GM21825 (cell line): Measurements from ENCODE around the gene IRAG1.
"Not testable (repeated sequence)": the region's sequence is repeated elsewhere in the genome, so short reads cannot be mapped to it uniquely, and the experiment has no call there.

Experiments used
- ATAC-seq: cut with Tn5 transposase; IDR thresholded peaks from one replicate; pipeline ENCODE4 v1.9.1; 2021; ENCODE audit warnings: mild to moderate bottlenecking, moderate library complexity; ENCODE audit not compliant: unreplicated experiment

Gene IRAG1

DNA sequence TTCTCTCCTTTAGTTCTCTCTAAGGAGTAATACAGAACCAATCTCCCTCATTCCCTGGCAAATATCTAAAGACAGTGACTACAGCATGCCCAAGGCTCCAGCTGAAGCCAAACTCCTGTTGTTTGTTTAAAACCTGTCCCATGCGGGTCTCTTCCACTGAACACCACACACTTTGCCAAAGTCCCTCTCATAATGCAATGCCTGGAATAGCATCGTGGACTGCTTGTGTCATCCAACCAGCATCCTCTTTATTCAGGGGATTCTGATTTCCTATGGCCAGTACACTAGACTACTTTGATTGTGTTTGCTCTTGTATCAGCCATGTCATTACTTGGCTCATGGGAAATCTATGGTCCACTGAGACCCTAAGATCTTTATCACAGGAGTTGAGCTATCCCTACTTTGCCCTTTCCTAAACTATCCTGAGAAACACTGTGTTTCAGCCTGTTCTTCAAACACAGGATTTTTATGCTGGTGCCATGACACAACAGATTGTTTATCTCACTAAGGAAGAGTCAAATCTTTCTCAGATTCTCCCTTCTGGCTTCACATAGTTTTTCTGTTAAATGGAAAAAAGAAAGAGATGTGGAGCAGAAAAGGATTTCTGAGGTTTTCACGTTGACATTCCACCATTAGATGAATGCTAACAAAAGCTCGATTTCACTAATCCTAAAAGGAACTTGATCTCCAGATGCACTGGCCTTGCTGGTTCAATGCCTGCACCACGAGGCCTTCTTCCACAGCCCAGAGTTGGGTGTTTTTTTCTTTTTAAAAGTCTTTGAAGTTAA lies 15.9 kb upstream of the IRAG1 start:
- ATAC-seq, result no peak

DNA sequence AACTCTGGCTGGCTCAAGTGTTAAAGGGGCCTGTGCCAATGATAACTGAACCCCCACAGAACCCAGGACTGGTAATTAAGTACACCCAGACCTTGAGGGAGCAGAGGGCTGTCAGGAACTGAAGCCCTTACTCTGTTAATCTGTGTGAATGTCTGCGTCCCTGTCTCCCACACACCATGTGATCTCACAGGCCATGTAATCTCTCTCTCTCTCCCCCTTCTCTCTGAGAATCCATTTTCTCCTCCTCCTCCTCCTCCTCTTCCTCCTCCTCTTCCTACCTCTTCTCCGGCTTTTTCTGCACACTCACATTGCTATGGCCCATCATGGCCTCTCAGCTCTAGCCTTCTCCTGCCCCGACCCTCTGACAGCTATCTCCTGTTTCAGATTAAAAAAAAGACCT lies 14.6 kb upstream of the IRAG1 start:
- ATAC-seq, result no peak

DNA sequence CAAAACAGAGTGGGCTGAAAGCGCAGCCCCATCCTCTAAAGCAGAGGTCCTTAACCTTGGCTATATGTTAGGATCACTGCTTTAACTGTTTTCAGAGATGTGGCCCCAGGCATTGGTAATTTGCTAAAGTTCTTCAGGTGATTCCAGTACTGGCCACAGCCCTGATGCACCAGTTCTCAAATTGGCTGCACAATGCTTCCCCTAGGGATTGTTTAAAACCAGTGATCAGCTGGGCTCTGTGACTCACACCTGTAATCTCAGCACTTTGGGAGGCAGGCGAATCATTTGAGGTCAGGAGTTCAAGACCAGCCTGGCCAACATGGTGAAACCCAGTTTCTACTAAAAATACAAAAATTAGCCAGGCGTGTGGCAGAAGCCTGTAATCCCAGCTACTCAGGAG lies 8.4 kb upstream of the IRAG1 start:
- no peak for ATAC-seq

DNA sequence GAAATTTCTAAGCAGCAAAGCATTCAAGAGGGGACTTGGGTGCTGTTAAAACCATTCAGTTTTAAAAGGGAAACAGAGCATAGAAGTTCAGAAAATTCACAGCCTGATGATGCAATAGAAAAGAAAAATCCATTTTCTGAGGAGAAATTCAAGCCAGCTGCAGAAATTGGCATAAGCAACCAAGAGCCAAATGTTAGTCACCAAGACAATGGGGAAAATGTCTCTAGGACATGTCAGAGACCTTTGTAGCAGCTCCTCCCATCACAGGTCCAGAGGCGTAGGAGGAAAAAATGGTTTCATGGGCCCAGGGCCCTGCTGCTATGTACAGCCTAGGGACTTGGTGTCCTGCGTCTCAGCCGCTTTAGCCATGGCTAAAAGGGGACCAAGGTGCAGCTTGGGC lies 5.5 kb upstream of the IRAG1 start:
- ATAC-seq, result no peak

DNA sequence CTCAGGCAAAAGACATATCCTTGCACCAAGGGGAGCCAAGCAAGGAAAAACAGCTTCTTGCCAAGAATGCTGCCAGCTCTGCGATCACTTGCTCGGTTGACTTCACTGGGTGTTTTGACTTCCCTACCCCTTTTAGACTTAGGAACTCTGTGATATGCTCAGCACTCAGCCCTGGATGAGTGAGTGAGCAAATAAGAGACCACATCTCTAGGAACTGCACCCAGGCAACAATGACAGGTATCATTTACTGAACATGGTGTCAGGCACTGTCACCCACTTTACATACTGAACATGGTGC lies 3.7 kb upstream of the IRAG1 start:
- ATAC-seq, result no peak

DNA sequence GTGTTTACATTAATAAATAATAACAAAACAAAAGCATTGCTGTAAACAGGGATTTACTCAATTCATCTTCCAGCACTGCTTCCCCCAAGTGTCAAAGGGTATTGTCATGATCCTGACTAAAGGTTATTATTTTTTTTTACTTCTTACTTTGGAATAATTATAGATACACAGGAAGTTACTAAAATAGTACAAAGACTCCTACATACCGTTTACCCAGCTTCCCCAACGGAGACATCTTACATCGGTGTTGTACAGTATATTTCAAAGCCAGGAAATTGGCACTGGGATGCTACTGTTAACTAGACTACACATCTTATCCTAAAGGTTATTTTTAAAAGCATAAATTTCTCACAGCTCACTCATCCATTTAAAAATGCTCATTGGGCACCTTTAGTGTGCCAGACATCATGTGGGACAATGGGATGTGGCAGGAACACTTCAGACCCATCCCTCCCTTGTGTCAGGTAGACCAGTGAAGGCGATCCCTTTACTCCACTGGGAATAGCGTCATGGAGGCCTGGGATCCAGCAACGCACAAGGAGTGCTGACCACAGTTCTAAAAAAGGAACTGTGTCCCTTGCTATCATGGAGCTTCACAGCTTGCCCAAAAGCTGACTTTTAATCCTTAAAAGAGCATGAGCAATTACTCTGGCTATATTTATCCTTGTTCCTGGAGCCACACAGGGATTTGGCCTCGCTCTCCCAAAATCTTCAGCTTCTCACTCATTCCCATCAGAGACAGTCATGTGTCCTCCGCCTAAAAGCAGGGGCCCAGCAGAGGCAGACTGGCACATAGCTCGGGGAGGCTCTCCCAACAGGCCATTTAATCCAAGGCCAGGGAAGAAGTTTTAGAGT lies 3.1 kb upstream of the IRAG1 start:
- ATAC-seq, result no peak

DNA sequence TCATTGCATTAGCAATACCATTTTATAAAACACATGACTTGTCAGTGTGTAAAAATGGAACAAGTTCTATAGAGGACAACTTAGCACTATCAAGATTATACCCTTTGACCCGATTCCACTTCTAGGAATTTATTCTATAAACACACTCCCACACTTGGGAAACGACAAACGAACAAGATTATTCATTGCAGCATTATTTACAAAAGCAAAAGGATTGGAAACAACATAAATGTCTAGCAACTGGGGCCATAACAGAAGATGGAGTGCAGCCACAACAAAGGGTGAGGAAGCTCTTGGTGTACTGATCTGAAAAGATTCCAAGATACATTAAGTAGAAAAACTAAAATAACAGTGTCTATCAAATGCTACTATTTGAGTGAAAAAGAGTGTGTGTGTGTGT lies 2.3 kb upstream of the IRAG1 start:
- no peak for ATAC-seq

DNA sequence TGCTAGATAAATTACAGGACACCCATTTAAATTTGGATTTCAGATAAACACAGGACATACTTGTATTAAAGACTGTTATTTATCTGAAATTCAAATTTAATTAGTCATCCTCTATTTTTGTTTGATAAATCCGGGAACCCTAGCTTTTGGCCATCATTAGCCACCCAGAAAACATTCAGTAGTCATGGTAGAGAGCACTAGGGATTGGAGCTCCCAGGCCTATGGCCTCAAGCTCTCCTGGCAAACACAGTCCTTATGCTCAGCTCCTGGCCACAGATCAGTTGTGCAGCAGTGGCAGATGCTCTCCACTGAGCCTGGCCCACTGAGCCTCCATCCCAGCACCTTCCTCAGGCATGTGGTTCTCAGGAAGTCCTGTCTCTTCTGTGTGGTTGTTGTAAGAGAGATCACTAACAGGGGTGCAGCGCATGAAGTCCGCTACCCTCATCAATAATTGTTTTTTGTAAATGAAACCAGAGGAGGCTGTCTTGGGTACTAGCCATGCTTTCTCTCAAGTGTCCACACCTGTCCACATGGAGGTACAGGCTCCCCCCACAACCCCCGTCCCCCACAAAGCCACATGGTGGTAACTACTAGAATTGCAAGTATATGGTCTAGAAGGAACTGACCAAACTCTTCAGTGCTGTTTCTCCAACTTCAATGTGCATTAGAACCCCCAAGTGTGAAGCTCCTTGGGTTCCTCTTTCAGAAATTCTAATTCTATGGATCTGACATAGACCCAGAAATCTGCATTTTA lies 1.1 kb upstream of the IRAG1 start:
- no peak for ATAC-seq

DNA sequence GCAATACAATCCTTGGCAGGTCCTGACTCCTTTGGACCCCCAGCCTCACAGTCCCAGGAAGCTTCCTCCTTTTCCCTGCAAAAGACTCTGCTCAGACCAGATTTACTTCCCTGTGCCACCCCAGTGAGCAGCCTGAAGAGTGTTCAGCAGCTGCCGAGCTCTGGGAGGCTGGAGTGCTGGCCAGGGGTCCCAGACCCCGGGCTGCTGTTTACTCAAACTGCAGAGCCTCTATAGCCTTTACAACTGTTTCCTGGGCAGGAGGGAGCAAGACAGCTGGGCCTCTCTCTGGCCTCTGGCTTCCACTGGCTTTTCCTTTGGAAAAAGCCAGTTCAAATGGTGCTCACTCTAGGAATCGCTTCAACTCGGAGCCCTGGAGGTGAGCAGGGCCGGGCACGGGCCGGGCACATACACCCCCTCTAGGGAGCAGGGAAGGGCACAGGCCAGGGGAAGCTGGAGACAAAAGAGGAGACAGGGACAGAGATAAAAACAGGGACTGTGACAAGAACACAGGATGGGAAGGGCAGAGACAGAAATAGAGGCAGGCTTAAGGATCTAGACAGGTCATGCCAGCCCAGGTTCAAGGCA lies 932 bp downstream of the IRAG1 start:
- ATAC-seq, result no peak

DNA sequence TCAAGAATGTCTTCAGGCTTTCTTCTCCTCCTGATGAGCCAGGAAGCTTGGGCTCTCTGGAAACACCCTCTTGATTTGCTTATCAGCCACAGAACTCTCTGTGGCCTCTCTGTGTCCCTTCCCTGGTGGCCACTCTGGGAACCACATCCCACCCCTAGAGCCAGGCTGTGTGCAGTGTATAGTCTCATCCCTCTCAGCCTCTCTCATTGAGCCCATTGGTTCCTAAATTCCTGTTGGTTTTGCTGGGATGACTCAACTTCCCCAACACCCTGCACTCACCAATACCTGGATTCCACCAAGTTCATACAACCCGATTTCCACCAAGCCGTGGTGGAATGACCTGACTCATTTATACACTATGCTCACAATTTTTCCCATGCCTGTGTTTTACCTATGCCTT lies 5.2 kb downstream of the IRAG1 start:
- no peak for ATAC-seq

DNA sequence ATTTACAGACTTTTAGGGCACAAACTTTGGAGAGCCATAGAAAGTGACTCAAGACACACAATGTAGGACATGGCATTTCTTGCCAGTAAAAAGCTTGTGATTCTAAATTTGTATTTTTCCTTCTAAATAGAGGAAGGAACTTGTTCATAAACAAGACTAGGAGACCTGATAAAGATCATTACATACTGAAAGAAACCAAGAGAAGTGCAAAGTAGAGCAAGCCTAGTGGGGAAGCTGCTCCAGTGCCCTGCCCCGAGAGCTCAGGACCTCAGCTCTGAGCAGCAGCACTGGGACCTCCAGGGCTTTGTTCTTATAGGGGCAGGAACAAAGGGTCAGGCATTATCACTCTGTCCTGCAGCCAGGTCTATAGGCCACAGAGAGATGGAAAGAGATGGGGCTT lies 7.2 kb downstream of the IRAG1 start:
- ATAC-seq, result no peak

DNA sequence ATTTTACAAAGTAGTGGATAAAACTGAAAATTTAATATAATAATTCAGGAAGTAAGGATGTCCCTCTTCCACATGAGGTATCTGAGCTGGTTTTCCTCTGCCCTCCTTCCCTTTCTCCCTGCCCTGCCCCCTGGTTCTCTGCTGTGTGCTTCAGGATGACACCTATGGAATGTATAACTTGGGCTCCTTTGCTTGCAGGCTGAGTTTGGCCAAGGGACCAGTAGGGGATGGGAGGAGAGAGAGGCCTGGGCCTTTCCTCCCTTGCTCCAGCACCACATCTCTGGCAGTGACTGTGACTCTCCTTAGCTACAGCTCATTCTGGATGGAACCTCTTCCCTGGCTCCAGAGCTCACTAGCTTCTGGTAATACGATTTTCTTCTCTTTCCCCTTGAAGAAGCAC lies 10.1 kb downstream of the IRAG1 start:
- no peak for ATAC-seq

DNA sequence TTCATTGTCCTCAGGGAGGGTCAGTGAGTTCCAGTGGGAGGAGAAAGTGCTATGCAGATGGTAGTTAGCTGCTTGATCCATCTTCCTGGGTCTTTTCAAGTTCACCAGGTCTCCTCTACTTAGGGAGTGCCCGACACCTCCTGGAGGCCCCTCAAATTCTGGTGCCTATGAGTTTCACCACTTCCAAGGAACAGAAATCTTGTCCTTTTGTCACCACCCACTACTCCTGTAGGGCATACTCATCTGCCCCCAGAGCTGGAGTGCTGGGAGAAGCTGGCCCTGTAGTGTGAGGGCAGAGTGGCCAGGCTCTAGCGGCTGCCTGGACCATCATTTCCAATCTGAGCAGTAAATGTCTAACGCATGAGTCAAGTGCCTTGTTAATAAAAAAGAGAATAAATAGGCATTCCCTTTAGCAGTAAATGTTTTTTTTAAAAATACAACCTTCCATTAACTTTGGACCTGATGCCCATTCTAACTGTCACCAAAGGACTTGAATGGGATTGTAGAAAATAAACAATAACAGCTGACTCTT lies 12.5 kb downstream of the IRAG1 start:
- ATAC-seq, result no peak

DNA sequence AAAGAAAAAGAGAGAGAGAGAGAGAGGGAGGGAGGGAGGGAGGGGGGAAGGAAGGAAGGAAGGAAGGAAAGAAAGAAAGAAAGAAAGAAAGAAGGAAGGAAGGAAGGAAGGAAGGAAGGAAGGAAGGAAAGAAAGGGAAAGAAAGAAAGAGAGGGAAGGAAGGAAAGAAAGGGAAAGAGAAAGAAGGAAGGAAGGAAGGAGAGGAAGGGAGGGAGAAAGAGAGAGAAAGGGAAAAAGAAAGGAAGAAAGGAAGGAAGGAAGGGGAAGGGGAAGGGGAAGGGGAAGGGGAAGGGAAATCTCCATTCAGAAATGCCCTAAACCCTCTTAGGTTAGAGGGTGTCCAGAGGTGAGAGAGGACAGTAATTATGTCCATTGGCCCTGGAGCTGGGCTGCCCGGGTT lies 13.3 kb downstream of the IRAG1 start:
- ATAC-seq, result not testable (repeated sequence)

DNA sequence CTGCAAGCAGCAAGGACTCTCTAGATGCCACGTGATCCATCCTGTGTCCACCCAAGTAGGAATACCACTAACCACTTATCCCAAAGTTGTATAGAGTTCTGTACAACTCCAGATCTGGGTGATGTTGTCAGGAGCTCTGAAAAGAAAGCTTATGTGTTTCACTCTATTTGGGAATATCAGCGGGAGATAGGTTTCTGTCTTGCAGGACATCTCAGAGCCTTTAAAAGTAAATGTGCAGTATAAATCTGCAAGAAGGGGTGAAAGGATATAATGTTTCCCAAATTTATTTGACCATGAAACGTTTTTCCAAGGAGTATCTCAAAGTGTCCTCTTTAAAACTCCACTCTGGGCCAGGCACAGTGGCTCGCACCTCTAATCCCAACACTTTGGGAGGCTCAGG lies 13.9 kb downstream of the IRAG1 start:
- no peak for ATAC-seq

DNA sequence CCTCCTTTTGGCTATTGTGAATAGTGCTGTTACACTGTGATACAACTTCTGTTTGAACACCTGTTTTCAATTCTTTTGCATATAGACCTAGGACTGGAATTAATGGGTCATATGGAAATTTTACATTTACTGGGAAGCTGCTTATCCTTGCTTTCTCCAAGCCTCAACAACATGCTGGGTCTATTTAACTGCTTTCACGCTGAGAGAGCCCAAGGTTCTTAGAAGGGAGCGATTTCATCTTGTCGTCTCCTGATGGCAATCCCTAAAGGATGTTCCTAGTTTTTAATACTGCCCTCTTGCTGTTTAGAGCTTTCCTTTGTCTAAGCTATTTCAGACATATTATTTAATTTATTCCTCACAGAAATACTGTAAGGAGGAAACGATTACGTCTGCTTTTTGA lies 15.5 kb downstream of the IRAG1 start:
- ATAC-seq, result no peak

DNA sequence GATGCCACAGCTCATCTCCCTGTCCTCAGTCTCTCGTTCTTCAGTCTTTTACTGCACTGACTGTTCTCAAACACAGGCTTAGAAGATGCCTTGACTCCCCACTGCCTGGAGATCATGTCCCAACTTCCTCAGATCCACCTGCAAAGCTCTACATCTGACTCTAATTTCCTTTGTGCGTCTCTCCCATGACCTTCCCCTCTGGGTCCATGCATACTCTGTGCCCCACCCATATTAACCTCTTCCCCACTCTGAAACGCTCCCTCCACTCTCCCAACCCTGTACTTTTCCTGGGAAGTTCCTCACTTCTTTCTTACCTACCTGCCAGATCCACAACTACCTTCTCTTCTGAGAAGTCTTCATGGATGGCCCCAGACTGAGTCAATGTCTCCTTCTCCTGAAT lies 16.6 kb downstream of the IRAG1 start:
- no peak for ATAC-seq

DNA sequence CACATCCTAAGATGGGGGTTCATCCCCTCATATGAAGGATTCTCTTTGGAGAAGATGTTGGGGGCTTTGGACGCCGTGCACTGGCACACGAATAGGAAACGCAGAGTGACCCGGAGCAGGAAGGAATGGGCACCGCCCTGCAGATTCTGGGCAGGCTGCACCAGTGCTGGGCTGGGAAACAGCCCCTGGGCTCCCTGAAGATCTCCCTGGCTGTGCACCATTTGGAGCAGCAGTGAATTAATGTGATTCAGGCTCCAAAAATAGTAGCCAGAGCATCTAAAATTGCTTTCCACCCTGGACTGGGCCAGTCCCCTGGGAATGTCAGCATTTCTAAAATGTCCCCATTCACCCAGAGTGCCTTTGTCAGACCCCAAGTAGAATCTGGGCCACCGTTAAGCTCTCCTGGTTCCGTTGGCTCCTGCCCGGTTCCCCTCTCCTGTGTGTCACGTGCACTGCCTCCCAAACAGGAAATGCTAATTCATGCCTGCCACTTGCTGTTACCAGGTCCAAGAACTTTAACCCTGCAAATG lies 18.6 kb downstream of the IRAG1 start:
- ATAC-seq, result no peak

DNA sequence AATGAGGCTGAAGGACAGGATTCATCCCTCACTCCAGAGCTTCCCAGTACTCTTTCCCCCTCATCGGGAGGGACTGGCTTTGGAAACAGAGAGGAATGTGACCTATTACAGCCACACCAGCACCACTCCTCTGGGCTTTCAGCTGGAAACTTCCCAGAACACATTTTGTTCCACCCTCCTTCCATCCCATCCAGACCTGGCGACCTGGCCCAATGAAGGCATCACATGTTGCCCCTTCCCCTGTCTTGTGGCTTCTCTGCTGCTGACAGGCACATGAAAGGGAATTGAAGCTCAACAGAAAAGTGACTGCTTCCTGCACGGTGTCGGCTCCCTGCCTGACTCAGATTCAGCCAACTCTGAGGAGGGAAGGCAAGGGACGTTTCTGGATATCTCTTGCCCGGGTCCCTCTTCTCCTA lies 19.1 kb downstream of the IRAG1 start:
- ATAC-seq, result no peak

DNA sequence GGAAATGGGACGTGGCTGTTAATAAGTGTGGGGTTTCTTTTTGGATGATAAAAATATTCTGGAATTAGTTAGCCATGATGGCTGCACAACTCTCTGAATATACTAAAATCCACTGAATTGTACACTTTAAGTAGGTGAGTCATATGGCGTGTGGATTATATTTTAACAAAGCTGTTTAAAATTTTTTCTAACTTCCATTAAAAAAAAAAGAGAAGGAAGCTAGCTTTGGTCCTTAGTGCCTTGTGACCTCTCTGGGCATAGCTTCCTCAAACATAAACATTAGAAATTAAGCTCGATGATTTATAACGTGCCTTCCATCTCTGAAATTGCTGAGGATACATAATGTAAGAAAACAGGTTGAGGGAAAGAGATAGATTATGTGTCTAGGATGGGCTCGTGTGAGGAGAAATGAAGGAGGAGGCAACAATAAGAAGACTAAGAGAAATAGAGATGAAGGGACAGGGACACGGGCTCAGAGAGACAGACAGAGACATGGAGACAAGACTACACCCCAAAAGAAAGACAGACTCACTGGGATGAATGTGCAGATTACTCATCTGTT lies 20.0 kb downstream of the IRAG1 start:
- no peak for ATAC-seq

DNA sequence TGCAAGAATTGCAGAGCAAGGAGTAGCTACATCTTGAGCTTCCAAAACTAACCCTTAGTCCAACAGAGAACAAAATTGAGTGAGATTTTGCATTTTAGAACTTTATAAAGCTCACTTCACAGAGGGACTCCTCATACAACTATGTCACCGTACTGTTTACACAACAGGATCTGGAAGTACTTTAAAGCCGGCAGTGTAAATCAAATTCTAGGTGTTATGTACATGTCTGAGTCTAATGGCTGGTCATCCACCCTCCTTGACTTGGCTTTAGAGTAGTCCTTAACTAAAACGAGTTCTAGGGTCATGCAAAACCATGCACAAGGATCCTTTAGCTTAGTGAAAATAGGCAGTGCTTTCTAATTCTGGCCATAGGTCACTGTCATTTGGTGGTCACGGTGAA lies 23.5 kb downstream of the IRAG1 start:
- no peak for ATAC-seq
